Measurements from ENCODE around the gene IFITM10. TPM values are rescaled to one million over a fixed set of nuclear protein-coding genes. Genes with fewer than 3 reads are reported as not detected.

IFITM10 gene
- total RNA-seq, 2 experiments from 2014 or later, result 0.21 TPM; not detected in 1

DNA sequence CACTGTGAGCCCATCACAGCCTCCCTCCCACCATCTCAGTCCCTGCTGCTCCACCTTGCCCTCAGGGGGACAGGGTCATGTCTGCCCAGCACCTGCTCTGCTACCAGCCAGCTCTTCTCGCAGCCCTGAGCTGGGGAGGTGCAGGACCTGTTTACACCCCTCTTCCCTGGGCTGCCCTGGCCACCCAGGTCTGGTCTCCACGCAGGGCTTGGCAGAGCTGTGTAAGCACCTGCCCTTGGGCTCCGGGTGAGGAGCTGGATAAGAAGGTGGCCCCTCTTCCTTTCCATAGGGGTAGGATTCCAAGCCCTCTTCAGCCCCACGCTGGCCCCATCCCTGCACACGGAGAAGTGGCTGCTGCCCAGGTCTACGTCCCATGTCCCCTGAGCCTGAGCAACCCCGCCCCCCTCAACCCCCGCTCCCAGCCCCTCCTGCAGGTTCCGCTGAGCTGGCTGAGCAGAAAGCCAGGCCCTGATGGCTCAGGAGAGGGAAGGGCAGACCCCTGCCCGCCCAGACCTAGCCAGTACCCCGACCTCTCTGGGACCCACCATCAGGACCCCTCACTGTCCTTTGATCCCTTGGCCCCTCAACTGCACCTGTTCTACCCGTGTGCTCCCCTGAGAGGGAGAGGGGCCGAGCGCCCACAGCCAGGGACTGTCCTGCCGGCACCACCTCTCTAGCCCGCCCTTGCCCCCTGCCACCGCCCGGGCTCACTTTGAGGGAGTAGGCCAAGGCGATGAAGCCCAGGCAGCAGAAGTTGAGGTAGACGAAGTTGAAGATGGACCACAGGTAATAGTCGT is 3.2 kb downstream of the IFITM10 start:
- no peaks in the 10 kb centered on the region for H3K36me3 Mint-ChIP-seq (ENCODE audit: low read depth)
- no peak for DNase-seq
- no peak for ATAC-seq
- peaks cover 15% of the 10 kb centered on the region for H3K4me1 Mint-ChIP-seq
- ChIA-PET POLR2A (no interaction called here), CTCF (interaction anchor here (0.6 kb wide), 1 partner anchor 55 kb away, joined by 3 read pairs; no protein-coding TSS in a partner anchor)
- H3K27me3 Mint-ChIP-seq, result peaks cover 14% of the 10 kb centered on the region
- H3K4me3 Mint-ChIP-seq, result no peak overlapping the region
- H3K27ac Mint-ChIP-seq, result no peak overlapping the region
- intact Hi-C loops (cut with DNase I, micrococcal nuclease), result no loop called here
- H3K9me3 Mint-ChIP-seq (ENCODE audit: low read depth), result peaks cover 4% of the 10 kb centered on the region

DNA sequence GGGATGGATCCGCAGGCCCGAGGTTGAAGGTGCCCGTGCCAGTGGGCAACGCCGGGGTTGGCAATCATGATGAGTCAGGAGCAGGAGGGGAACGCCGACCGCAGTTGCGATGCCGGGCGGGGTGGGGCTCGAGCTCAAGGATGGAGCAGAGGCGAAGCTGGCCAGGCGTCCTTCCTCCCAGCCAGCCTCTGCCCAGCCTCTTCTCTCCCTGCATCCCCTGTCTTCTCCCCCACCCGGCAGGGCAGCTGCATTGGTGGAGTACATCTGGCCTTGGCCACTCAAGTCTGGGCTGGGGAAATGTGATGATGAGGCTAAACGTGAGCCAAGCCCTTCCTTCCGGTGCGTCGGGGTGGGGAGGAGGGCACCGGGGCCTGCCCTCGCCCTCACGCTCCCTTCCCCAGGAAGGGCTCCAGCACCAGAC is 3.9 kb downstream of the IFITM10 start:
- H3K4me3 Mint-ChIP-seq, result no peak overlapping the region
- DNase-seq (no peak), ATAC-seq (no peak)
- no peaks in the 10 kb centered on the region for H3K36me3 Mint-ChIP-seq (ENCODE audit: low read depth)
- H3K4me1 Mint-ChIP-seq, result peaks cover 13% of the 10 kb centered on the region
- H3K27me3 Mint-ChIP-seq, result peaks cover 14% of the 10 kb centered on the region
- CTCF ChIA-PET, result no interaction called here
- POLR2A ChIA-PET, result interaction anchor here (0.6 kb wide), 1 partner anchor 171 kb away, joined by 3 read pairs; no protein-coding TSS in a partner anchor
- H3K9me3 Mint-ChIP-seq (ENCODE audit: low read depth), result peaks cover 4% of the 10 kb centered on the region
- intact Hi-C loops (cut with DNase I, micrococcal nuclease), result no loop called here
- no peak overlapping the region for H3K27ac Mint-ChIP-seq

DNA sequence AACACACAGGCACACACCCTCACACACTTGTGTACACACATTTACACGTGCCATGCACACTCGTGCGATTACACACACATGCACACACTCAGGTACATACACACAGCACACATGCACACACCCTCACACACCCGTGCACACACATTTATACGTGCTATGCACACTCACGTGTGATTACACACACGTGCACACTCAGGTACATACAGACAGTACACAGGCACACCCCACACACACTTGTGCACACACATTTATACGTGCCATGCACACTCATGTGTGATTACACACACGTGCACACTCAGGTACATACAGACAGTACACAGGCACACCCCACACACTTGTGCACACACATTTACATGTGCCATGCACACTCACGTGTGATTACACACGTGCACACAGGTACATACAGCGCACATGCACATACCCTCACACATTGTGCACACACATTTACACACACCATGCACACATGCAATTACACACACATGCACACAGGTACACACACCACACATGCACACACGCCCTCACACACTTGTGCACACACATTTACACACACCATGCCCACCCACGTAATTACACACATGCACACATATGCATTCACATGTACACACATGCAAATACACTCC is 4.6 kb downstream of the IFITM10 start:
- no peak for DNase-seq
- intact Hi-C loops (cut with DNase I, micrococcal nuclease), result no loop called here
- ATAC-seq, result no peak
- Mint-ChIP-seq H3K36me3 (ENCODE audit: low read depth) (no peaks in the 10 kb centered on the region), H3K4me3 (no peak overlapping the region), H3K9me3 (ENCODE audit: low read depth) (peaks cover 4% of the 10 kb centered on the region), H3K4me1 (peaks cover 13% of the 10 kb centered on the region), H3K27ac (no peak overlapping the region), H3K27me3 (peaks cover 14% of the 10 kb centered on the region)
- ChIA-PET POLR2A (interaction anchor here (0.6 kb wide), 1 partner anchor 171 kb away, joined by 3 read pairs; no protein-coding TSS in a partner anchor), CTCF (no interaction called here)

GRCh38 chr11:1744891-1745700 is 5.3 kb downstream of the IFITM10 start:
- CTCF ChIA-PET, result no interaction called here
- ATAC-seq (no peak), DNase-seq (no peak)
- intact Hi-C loops (cut with DNase I, micrococcal nuclease), result no loop called here
- POLR2A ChIA-PET, result no interaction called here
- Mint-ChIP-seq H3K4me3 (no peak overlapping the region), H3K9me3 (ENCODE audit: low read depth) (peaks cover 4% of the 10 kb centered on the region), H3K27me3 (peaks cover 9% of the 10 kb centered on the region), H3K4me1 (peaks cover 8% of the 10 kb centered on the region), H3K27ac (no peak overlapping the region), H3K36me3 (ENCODE audit: low read depth) (no peaks in the 10 kb centered on the region)

- ChIA-PET POLR2A (no interaction called here), CTCF (interaction anchor here (0.5 to 0.6 kb wide), 2 partner anchors 38 to 40 kb away, joined by 3 read pairs; no protein-coding TSS in a partner anchor)
- intact Hi-C loops (cut with DNase I, micrococcal nuclease), result no loop called here
Measured at GRCh38 chr11:1744137-1744886, 6.1 kb downstream of the IFITM10 start.

DNA sequence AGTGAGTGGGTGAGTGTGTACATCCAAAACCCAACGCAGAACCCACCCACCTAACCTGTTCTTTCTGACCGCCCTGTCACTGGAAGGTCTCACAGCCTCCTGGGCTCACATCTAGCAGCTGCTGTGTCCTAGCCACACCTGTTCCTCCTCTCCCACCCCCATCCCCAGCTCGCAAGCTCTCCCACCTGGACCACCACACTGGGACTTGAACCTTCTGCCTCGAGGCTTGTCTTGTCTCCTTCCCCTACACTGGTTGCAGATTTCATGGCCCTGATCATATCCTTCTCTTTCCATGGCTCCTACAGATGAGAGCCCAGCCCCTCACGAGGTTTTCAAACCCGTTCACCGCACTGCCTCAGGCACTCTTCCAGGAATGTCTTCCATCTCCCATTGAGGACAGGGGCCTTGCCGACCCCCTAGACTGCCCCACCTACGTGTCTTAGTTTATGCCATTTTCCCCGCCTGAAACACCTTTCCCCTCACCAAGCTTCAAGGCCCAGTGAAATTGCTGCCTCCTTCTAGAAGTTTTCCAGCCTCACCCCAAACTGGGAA is 6.7 kb downstream of the IFITM10 start:
- Mint-ChIP-seq H3K4me1 (no peaks in the 10 kb centered on the region), H3K27me3 (peaks cover 2% of the 10 kb centered on the region), H3K4me3 (no peak overlapping the region), H3K27ac (no peak overlapping the region), H3K9me3 (ENCODE audit: low read depth) (peaks cover 4% of the 10 kb centered on the region), H3K36me3 (ENCODE audit: low read depth) (no peaks in the 10 kb centered on the region)
- ChIA-PET CTCF (interaction anchor here (0.6 kb wide), 1 partner anchor 39 kb away, joined by 3 read pairs; no protein-coding TSS in a partner anchor), POLR2A (no interaction called here)
- no peak for DNase-seq
- ATAC-seq, result no peak
- intact Hi-C loops (cut with DNase I, micrococcal nuclease), result no loop called here

More at GRCh38 chr11:1744137-1744886, 6.1 kb downstream of the IFITM10 start:
- Mint-ChIP-seq H3K36me3 (ENCODE audit: low read depth) (no peaks in the 10 kb centered on the region), H3K9me3 (ENCODE audit: low read depth) (peaks cover 4% of the 10 kb centered on the region), H3K27ac (no peak overlapping the region), H3K4me1 (peaks cover under 1% of the 10 kb centered on the region), H3K4me3 (no peak overlapping the region), H3K27me3 (peaks cover 2% of the 10 kb centered on the region)
- ATAC-seq, result no peak
- DNase-seq, result no peak

- Mint-ChIP-seq H3K27me3 (no peaks in the 10 kb centered on the region), H3K36me3 (ENCODE audit: low read depth) (no peaks in the 10 kb centered on the region), H3K4me1 (no peaks in the 10 kb centered on the region), H3K9me3 (ENCODE audit: low read depth) (peaks cover 4% of the 10 kb centered on the region), H3K4me3 (no peak overlapping the region), H3K27ac (no peak overlapping the region)
- DNase-seq (no peak), ATAC-seq (no peak)
- ChIA-PET POLR2A (no interaction called here), CTCF (interaction anchor here (0.6 kb wide), 2 partner anchors 50 to 213 kb away, joined by 3 read pairs; no protein-coding TSS in a partner anchor)
- intact Hi-C loops (cut with DNase I, micrococcal nuclease), result no loop called here
Measured at GRCh38 chr11:1742869-1743584, 7.4 kb downstream of the IFITM10 start.

DNA sequence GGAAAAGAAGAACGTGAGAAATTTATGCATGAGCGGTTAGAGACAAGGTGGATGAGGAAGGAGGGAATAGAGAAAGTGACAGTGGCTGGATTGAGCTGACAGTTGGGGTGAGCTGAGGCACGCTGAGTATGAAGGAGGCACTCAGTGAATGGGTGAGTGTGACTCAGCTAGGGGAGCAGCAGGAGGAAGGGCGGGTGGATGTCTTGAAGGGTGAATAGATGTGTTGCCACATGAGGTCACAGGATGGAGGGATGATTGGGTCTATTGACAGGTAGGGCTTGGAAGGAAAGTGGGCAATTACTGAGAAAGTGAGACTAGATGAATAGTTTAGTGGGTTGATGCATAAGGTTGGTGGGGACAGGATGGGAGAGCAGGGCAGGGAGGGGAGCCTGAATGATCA is 8.0 kb downstream of the IFITM10 start:
- no peaks in the 10 kb centered on the region for H3K4me1 Mint-ChIP-seq

DNA sequence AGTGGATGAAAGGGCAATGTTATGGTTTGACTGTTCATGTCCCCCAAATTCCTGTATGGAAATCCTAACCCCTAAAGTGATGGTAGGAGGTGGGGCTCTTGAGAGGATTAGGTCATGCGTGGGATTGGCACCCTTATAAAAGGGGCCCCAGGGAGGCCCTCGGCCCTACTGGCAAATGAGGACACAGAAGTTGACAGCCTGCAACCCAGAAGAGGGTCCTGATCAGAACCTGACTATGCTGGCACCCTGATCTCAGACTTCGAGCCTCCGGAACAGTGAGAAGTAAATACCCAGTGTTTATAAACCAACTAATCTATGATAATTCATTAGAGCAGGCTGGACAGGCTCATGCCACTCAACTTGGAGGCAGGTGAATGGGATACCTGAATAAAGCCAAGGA is 8.7 kb downstream of the IFITM10 start:
- intact Hi-C loops (cut with DNase I, micrococcal nuclease), result no loop called here
- Mint-ChIP-seq H3K4me3 (no peak overlapping the region), H3K27ac (no peak overlapping the region), H3K4me1 (no peaks in the 10 kb centered on the region), H3K27me3 (no peaks in the 10 kb centered on the region), H3K36me3 (ENCODE audit: low read depth) (no peaks in the 10 kb centered on the region), H3K9me3 (ENCODE audit: low read depth) (peaks cover 6% of the 10 kb centered on the region)
- CTCF ChIA-PET, result no interaction called here
- no peak for ATAC-seq
- DNase-seq, result no peak
- POLR2A ChIA-PET, result no interaction called here

More for the DNA sequence above, 8.0 kb downstream of the IFITM10 start:
- H3K27me3 Mint-ChIP-seq, result no peaks in the 10 kb centered on the region
- POLR2A ChIA-PET, result no interaction called here
- no peak overlapping the region for H3K4me3 Mint-ChIP-seq
- DNase-seq (peak; percentile 30), ATAC-seq (peak; percentile 80)
- H3K36me3 Mint-ChIP-seq (ENCODE audit: low read depth), result no peaks in the 10 kb centered on the region
- peaks cover 4% of the 10 kb centered on the region for H3K9me3 Mint-ChIP-seq (ENCODE audit: low read depth)
- intact Hi-C loops (cut with DNase I, micrococcal nuclease), result no loop called here
- H3K27ac Mint-ChIP-seq, result no peak overlapping the region
- CTCF ChIA-PET, result interaction anchor here (0.6 kb wide), 2 partner anchors 49 to 213 kb away, joined by 3 read pairs; no protein-coding TSS in a partner anchor

DNA sequence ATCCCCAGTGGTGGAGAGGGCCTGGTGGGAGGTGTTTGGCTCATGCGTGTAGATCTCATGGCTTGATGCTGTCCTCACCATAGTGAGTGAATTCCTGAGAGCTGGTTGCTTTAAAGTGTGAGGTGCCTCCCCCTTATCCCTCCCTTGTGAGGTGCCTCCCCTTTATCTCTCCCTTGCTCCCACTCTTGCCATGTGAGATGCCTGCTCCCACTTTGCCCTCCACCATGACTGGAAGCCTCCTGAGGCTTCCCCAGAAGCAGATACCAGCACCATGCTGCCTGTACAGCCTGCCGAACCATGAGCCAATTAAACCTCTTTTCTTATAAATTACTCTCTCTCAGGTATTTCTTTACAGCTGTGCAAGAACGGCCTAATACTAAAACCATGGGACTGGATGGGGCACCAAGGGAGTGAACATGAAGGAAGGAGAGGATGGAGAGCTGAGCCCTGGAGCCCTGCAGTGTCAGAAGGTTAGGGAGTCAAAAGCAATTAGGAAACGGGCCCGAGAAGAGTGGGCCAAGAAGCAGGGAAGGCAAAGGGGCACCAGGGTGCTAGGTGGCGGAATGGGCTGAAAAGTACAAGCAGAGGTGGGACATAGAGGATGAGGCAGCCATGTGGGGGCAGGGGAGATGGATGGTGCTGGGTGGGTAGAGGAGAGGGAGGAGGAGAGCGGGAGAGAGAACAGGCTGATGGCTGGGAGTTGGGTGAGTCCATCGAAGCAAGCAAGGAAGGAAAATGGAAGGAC is 9.4 kb downstream of the IFITM10 start:
- POLR2A ChIA-PET, result no interaction called here

More for the DNA sequence above, 9.4 kb downstream of the IFITM10 start:
- Mint-ChIP-seq H3K4me3 (no peak overlapping the region), H3K9me3 (ENCODE audit: low read depth) (peaks cover 4% of the 10 kb centered on the region), H3K4me1 (no peaks in the 10 kb centered on the region), H3K27me3 (peaks cover 4% of the 10 kb centered on the region), H3K27ac (no peak overlapping the region), H3K36me3 (ENCODE audit: low read depth) (no peaks in the 10 kb centered on the region)
- no peak for ATAC-seq
- no peak for DNase-seq
- CTCF ChIA-PET, result no interaction called here
- intact Hi-C loops (cut with DNase I, micrococcal nuclease), result no loop called here

Measured in activated CD4-positive, alpha-beta T cell treated with anti-CD3 and anti-CD28 coated beads for 36 hours (primary cell).